ENCODE data around the gene ICA1L. TPM values are rescaled to one million over a fixed set of nuclear protein-coding genes. Genes with fewer than 3 reads are reported as not detected.

ICA1L gene
- total and polyA plus RNA-seq, 2 of the 13 experiments (the other 11 are each of a cell fraction or from before 2014, with no cell fraction given), result 1.5 to 2.4 TPM

DNA sequence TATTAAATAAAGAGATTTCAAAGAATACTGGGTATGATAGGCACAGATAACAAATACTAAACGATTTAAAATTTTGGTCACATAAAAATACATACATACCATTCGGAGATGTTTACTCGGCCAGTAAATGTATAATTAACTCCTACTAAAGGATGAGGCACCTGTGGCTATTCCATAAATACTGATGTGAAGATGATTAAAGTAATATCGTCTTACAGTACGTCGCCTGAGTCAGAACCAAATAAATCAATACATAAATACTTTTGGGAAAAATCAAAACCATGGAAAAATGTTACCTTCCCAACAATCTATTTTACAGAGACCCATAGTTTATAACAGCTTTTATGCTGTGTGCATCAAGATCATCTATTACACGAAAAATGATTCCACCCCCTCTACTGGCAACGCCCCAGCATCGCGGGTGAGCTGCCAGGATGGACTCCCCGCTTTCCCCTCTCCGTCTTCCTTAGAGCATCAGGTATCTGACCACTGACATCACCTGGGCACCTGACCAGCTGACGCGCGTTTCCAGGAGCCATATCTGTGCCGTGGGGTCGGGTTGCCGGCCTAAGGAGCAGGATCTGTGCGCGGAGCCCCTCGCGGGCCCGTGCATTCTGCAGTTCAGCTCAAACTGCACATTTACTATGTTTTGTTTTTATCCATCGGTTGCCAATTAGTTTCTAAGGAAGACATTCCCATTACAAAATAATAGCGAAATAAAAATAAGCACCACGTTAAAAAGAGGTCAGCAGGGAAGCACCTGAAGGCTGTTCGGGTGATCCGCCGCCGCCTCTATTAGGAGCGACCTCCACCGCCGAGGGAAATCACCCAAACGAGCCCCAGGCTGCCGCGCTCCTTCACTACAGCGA lies 901 bp downstream of the ICA1L start (continued):
- TF ChIP-seq, protein P1, sequence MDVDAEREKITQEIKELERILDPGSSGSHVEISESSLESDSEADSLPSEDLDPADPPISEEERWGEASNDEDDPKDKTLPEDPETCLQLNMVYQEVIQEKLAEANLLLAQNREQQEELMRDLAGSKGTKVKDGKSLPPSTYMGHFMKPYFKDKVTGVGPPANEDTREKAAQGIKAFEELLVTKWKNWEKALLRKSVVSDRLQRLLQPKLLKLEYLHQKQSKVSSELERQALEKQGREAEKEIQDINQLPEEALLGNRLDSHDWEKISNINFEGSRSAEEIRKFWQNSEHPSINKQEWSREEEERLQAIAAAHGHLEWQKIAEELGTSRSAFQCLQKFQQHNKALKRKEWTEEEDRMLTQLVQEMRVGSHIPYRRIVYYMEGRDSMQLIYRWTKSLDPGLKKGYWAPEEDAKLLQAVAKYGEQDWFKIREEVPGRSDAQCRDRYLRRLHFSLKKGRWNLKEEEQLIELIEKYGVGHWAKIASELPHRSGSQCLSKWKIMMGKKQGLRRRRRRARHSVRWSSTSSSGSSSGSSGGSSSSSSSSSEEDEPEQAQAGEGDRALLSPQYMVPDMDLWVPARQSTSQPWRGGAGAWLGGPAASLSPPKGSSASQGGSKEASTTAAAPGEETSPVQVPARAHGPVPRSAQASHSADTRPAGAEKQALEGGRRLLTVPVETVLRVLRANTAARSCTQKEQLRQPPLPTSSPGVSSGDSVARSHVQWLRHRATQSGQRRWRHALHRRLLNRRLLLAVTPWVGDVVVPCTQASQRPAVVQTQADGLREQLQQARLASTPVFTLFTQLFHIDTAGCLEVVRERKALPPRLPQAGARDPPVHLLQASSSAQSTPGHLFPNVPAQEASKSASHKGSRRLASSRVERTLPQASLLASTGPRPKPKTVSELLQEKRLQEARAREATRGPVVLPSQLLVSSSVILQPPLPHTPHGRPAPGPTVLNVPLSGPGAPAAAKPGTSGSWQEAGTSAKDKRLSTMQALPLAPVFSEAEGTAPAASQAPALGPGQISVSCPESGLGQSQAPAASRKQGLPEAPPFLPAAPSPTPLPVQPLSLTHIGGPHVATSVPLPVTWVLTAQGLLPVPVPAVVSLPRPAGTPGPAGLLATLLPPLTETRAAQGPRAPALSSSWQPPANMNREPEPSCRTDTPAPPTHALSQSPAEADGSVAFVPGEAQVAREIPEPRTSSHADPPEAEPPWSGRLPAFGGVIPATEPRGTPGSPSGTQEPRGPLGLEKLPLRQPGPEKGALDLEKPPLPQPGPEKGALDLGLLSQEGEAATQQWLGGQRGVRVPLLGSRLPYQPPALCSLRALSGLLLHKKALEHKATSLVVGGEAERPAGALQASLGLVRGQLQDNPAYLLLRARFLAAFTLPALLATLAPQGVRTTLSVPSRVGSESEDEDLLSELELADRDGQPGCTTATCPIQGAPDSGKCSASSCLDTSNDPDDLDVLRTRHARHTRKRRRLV (CRISPR knock-in tag; IDR thresholded peaks at IDR 0.05), result no peak
- TF ChIP-seq, protein P2, sequence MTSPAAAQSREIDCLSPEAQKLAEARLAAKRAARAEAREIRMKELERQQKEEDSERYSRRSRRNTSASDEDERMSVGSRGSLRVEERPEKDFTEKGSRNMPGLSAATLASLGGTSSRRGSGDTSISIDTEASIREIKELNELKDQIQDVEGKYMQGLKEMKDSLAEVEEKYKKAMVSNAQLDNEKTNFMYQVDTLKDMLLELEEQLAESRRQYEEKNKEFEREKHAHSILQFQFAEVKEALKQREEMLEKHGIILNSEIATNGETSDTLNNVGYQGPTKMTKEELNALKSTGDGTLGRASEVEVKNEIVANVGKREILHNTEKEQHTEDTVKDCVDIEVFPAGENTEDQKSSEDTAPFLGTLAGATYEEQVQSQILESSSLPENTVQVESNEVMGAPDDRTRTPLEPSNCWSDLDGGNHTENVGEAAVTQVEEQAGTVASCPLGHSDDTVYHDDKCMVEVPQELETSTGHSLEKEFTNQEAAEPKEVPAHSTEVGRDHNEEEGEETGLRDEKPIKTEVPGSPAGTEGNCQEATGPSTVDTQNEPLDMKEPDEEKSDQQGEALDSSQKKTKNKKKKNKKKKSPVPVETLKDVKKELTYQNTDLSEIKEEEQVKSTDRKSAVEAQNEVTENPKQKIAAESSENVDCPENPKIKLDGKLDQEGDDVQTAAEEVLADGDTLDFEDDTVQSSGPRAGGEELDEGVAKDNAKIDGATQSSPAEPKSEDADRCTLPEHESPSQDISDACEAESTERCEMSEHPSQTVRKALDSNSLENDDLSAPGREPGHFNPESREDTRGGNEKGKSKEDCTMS (CRISPR knock-in tag; conservative IDR thresholded peaks at IDR 0.05), result peak; percentile 40; the same call in 1 of the 2 replicates
- TF ChIP-seq MAZ (IDR thresholded peaks at IDR 0.05; ENCODE audit: borderline replicate concordance, low read depth, low read length) (no peak), MAZ (CRISPR knock-in tag; IDR thresholded peaks at IDR 0.05; ENCODE audit: low read depth) (peak; percentile 0), HNRNPLL (IDR thresholded peaks at IDR 0.05; ENCODE audit: low read depth, low read length, poor library complexity, severe bottlenecking) (no peak), PITX1 (CRISPR knock-in tag; IDR thresholded peaks at IDR 0.05) (no peak; the same call in 1 of the 2 replicates), MIER3 (CRISPR knock-in tag; IDR thresholded peaks at IDR 0.05; ENCODE audit: borderline replicate concordance) (0 out of 2 replicates have a peak, but pooled peaks have one; percentile 6)
- TF ChIP-seq, protein P3, sequence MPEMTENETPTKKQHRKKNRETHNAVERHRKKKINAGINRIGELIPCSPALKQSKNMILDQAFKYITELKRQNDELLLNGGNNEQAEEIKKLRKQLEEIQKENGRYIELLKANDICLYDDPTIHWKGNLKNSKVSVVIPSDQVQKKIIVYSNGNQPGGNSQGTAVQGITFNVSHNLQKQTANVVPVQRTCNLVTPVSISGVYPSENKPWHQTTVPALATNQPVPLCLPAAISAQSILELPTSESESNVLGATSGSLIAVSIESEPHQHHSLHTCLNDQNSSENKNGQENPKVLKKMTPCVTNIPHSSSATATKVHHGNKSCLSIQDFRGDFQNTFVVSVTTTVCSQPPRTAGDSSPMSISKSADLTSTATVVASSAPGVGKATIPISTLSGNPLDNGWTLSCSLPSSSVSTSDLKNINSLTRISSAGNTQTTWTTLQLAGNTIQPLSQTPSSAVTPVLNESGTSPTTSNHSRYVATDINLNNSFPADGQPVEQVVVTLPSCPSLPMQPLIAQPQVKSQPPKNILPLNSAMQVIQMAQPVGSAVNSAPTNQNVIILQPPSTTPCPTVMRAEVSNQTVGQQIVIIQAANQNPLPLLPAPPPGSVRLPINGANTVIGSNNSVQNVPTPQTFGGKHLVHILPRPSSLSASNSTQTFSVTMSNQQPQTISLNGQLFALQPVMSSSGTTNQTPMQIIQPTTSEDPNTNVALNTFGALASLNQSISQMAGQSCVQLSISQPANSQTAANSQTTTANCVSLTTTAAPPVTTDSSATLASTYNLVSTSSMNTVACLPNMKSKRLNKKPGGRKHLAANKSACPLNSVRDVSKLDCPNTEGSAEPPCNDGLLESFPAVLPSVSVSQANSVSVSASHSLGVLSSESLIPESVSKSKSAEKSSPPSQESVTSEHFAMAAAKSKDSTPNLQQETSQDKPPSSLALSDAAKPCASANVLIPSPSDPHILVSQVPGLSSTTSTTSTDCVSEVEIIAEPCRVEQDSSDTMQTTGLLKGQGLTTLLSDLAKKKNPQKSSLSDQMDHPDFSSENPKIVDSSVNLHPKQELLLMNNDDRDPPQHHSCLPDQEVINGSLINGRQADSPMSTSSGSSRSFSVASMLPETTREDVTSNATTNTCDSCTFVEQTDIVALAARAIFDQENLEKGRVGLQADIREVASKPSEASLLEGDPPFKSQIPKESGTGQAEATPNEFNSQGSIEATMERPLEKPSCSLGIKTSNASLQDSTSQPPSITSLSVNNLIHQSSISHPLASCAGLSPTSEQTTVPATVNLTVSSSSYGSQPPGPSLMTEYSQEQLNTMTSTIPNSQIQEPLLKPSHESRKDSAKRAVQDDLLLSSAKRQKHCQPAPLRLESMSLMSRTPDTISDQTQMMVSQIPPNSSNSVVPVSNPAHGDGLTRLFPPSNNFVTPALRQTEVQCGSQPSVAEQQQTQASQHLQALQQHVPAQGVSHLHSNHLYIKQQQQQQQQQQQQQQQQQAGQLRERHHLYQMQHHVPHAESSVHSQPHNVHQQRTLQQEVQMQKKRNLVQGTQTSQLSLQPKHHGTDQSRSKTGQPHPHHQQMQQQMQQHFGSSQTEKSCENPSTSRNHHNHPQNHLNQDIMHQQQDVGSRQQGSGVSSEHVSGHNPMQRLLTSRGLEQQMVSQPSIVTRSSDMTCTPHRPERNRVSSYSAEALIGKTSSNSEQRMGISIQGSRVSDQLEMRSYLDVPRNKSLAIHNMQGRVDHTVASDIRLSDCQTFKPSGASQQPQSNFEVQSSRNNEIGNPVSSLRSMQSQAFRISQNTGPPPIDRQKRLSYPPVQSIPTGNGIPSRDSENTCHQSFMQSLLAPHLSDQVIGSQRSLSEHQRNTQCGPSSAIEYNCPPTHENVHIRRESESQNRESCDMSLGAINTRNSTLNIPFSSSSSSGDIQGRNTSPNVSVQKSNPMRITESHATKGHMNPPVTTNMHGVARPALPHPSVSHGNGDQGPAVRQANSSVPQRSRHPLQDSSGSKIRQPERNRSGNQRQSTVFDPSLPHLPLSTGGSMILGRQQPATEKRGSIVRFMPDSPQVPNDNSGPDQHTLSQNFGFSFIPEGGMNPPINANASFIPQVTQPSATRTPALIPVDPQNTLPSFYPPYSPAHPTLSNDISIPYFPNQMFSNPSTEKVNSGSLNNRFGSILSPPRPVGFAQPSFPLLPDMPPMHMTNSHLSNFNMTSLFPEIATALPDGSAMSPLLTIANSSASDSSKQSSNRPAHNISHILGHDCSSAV (CRISPR knock-in tag; IDR thresholded peaks at IDR 0.05; ENCODE audit: borderline replicate concordance), result 0 out of 2 replicates have a peak, but pooled peaks have one; percentile 2

All from HepG2 (cell line).